HG02759 (cell line): ENCODE results near the gene RUNX2.

ENCODE experiments used
- ATAC-seq: cut with Tn5 transposase; IDR thresholded peaks from one replicate; pipeline ENCODE4 v1.9.1; 2021; ENCODE audit warnings: mild to moderate bottlenecking, moderate library complexity; ENCODE audit not compliant: unreplicated experiment

The RUNX2 gene

GRCh38 chr6:45431317-45432065 is 103.4 kb downstream of the RUNX2 start:
- ATAC-seq = no peak

GRCh38 chr6:45432977-45433376 is 104.8 kb downstream of the RUNX2 start:
- no peak for ATAC-seq

- no peak for ATAC-seq
These were observed 105.6 kb downstream of the RUNX2 start for GRCh38 chr6:45433533-45434380.

- ATAC-seq = no peak
These were observed 106.2 kb downstream of the RUNX2 start for GRCh38 chr6:45434381-45434700.

GRCh38 chr6:45436544-45437438 is 108.7 kb downstream of the RUNX2 start:
- peak; percentile 65 for ATAC-seq

- no peak for ATAC-seq
These were observed 109.3 kb downstream of the RUNX2 start for GRCh38 chr6:45437439-45437815.

- ATAC-seq = no peak
These were observed 110.0 kb downstream of the RUNX2 start for GRCh38 chr6:45438151-45438550.

GRCh38 chr6:45438849-45439406 is 110.8 kb downstream of the RUNX2 start:
- ATAC-seq = no peak

GRCh38 chr6:45439459-45439858 is 111.3 kb downstream of the RUNX2 start:
- no peak for ATAC-seq

GRCh38 chr6:45439861-45440388 is 111.8 kb downstream of the RUNX2 start:
- ATAC-seq = no peak

- ATAC-seq = no peak
These were observed 113.8 kb downstream of the RUNX2 start for GRCh38 chr6:45441851-45442453.

GRCh38 chr6:45442716-45443115 is 114.6 kb downstream of the RUNX2 start:
- ATAC-seq = no peak

- no peak for ATAC-seq
These were observed 117.2 kb downstream of the RUNX2 start for GRCh38 chr6:45445364-45445748.

GRCh38 chr6:45445749-45446549 is 117.8 kb downstream of the RUNX2 start:
- ATAC-seq = no peak

- ATAC-seq = no peak
These were observed 118.9 kb downstream of the RUNX2 start for GRCh38 chr6:45447005-45447404.

GRCh38 chr6:45447716-45448115 is 119.6 kb downstream of the RUNX2 start:
- no peak for ATAC-seq

- ATAC-seq = no peak
These were observed 120.6 kb downstream of the RUNX2 start for GRCh38 chr6:45448417-45449389.

- ATAC-seq = no peak
These were observed 122.0 kb downstream of the RUNX2 start for GRCh38 chr6:45450132-45450531.
